NCI-H1105 (cell line): Measurements from ENCODE around the gene DLG2.
"Not testable (repeated sequence)": the region's sequence is repeated elsewhere in the genome, so short reads cannot be mapped to it uniquely, and the experiment has no call there.

Experiments used
- DNase-seq: peaks from one replicate; lab custom pipeline; 2025; lab: John Stamatoyannopoulos, UW

Gene DLG2

GRCh38 chr11:84901991-84902390, 725.2 kb downstream of the DLG2 start:
- DNase-seq: no peak

GRCh38 chr11:84899740-84900139, 727.4 kb downstream of the DLG2 start:
- no peak for DNase-seq

GRCh38 chr11:84899134-84899533, 728.0 kb downstream of the DLG2 start:
- no peak for DNase-seq

- no peak for DNase-seq
Observed at GRCh38 chr11:84894666-84895065, 732.5 kb downstream of the DLG2 start.

GRCh38 chr11:84890676-84891075, 736.5 kb downstream of the DLG2 start:
- DNase-seq: no peak

- DNase-seq: no peak
Observed at GRCh38 chr11:84889556-84889955, 737.6 kb downstream of the DLG2 start.

GRCh38 chr11:84887055-84887629, 740.0 kb downstream of the DLG2 start:
- no peak for DNase-seq

- DNase-seq: no peak
Observed at GRCh38 chr11:84886344-84886743, 740.8 kb downstream of the DLG2 start.

GRCh38 chr11:84884836-84885235, 742.3 kb downstream of the DLG2 start:
- DNase-seq: no peak

GRCh38 chr11:84882056-84882455, 745.1 kb downstream of the DLG2 start:
- no peak for DNase-seq

- no peak for DNase-seq
Observed at GRCh38 chr11:84871116-84871515, 756.0 kb downstream of the DLG2 start.

GRCh38 chr11:84870486-84870885, 756.7 kb downstream of the DLG2 start:
- no peak for DNase-seq

- DNase-seq: no peak
Observed at GRCh38 chr11:84866922-84867321, 760.2 kb downstream of the DLG2 start.

- no peak for DNase-seq
Observed at GRCh38 chr11:84865791-84866535, 761.2 kb downstream of the DLG2 start.

- DNase-seq: no peak
Observed at GRCh38 chr11:84865257-84865656, 761.9 kb downstream of the DLG2 start.

GRCh38 chr11:84857746-84858145, 769.4 kb downstream of the DLG2 start:
- no peak for DNase-seq

- DNase-seq: no peak
Observed at GRCh38 chr11:84855508-84856245, 771.5 kb downstream of the DLG2 start.

- DNase-seq: no peak
Observed at GRCh38 chr11:84854498-84854880, 772.7 kb downstream of the DLG2 start.

- no peak for DNase-seq
Observed at GRCh38 chr11:84853841-84854497, 773.2 kb downstream of the DLG2 start.

GRCh38 chr11:84847842-84848241, 779.3 kb downstream of the DLG2 start:
- DNase-seq: no peak

GRCh38 chr11:84840201-84840600, 786.9 kb downstream of the DLG2 start:
- not testable (repeated sequence) for DNase-seq

GRCh38 chr11:84837402-84838069, 789.6 kb downstream of the DLG2 start:
- no peak for DNase-seq
